GM23338 (cell line): Measurements from ENCODE around the gene BANP.
"Not testable (repeated sequence)": the region's sequence is repeated elsewhere in the genome, so short reads cannot be mapped to it uniquely, and the experiment has no call there.

Experiments
- CREB1 ChIP-seq: fragments of 250-450 bp; sonication (Bioruptor Pico); IDR thresholded peaks from 2 replicates; pipeline ENCODE4 v1.5.0; 2020; ENCODE audit warnings: low read depth, mild to moderate bottlenecking, moderate library complexity
- EZH2 ChIP-seq: fragments of 200-600 bp; sonication (generic); IDR thresholded peaks from one replicate; pipeline ENCODE4 v1.8.0; 2017; ENCODE audit warnings: antibody characterized with exemption, mild to moderate bottlenecking, low read depth; ENCODE audit not compliant: unreplicated experiment
- EZH2phosphoT487 ChIP-seq: fragments of 200-600 bp; sonication (generic); IDR thresholded peaks from one replicate; pipeline ENCODE4 v1.8.1; 2018; ENCODE audit warnings: antibody characterized with exemption; ENCODE audit not compliant: unreplicated experiment
- NANOG ChIP-seq: IDR thresholded peaks from 2 replicates; pipeline ENCODE4 v1.6.1; 2016; ENCODE audit warnings: antibody characterized with exemption, borderline replicate concordance
- POLR2AphosphoS5 ChIP-seq: IDR thresholded peaks from 2 replicates; pipeline ENCODE4 v1.6.1; 2016; ENCODE audit warnings: antibody characterized with exemption, low read depth
- ZNF114 ChIP-seq: fragments of 250-450 bp; sonication (Bioruptor Pico); IDR thresholded peaks from 2 replicates; pipeline ENCODE4 v1.5.0; 2020; ENCODE audit warnings: mild to moderate bottlenecking, moderate library complexity
- ZNF331 ChIP-seq: fragments of 250-450 bp; sonication (Bioruptor Pico); IDR thresholded peaks from 2 replicates; pipeline ENCODE4 v1.5.0; 2020; ENCODE audit warnings: low read depth, mild to moderate bottlenecking, moderate library complexity
- TF ChIP-seq, protein P1 (sequence below), 2 experiments: fragments of 200-600 bp in 1 of 2; sonication (generic) in 1 of 2; conservative IDR thresholded peaks; 2 replicates each; pipeline versions ENCODE4 v1.5.1 to v1.6.1; 2016 to 2017; ENCODE audit warnings: antibody characterized with exemption in 2 of 2, low read depth in 2 of 2, mild to moderate bottlenecking in 2 of 2, moderate library complexity in 1 of 2

DNA sequence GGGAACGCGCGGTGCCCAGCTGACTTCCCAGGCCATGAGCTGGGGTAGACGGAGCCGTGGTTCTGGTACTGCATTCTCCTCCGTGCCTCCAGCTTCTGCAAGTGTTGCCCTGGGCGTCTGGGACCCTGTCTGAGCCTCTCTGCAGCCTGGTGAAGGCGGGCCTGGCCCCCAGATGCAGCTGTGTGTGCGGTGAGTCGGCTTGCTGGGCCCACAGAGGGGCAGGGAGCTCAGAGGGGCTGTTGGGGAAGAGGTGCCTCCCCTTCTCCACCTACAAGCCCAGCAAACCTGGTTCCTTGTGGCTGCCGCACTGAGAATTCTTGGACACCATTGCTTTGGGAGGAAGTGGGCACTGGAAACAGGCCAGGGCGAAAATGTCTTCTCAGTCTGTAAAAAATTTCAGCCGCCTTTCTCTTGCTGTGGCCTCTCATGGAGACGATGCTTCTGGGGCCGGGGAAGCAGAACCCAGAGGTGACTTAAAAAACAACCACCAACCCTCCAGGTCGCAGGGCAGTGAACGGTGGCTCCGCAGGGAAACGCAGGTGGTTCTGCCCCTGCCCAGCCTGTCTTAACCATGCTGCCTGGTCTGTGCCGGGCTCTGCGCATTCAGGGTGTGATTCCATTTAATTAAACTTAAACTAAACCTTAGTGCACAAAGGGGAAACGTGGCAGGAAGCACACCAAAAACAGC lies 163.5 kb downstream of the BANP start:
- TF ChIP-seq, protein P1, sequence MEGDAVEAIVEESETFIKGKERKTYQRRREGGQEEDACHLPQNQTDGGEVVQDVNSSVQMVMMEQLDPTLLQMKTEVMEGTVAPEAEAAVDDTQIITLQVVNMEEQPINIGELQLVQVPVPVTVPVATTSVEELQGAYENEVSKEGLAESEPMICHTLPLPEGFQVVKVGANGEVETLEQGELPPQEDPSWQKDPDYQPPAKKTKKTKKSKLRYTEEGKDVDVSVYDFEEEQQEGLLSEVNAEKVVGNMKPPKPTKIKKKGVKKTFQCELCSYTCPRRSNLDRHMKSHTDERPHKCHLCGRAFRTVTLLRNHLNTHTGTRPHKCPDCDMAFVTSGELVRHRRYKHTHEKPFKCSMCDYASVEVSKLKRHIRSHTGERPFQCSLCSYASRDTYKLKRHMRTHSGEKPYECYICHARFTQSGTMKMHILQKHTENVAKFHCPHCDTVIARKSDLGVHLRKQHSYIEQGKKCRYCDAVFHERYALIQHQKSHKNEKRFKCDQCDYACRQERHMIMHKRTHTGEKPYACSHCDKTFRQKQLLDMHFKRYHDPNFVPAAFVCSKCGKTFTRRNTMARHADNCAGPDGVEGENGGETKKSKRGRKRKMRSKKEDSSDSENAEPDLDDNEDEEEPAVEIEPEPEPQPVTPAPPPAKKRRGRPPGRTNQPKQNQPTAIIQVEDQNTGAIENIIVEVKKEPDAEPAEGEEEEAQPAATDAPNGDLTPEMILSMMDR (conservative IDR thresholded peaks at IDR 0.05; ENCODE audit: low read depth in 2 of 2): not testable (repeated sequence)
- not testable (repeated sequence) for TF ChIP-seq CREB1; EZH2; ZNF114; POLR2AphosphoS5; EZH2phosphoT487; NANOG; ZNF331 (CRISPR knock-in tag)
